ENCODE results near the gene ZFAND4.

The ZFAND4 gene

DNA sequence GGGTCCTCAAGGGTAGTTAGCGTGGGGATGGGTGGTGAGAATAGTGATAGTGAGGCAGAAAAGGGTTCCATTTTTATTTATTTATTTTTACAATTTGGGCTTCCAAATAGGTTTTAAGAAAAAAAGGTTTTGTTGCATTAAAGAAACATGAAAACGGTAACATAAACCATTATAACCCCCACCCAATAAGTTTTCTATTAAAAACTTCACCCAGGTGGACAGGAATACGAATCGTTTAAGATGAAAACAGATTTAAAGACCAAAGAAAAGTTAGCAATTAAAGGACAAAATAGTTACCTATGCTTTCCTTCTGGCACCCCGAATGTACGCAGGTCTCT is 78.7 kb downstream of the ZFAND4 start:
- Histone ChIP-seq H3K4me3 (IDR thresholded peaks at IDR 0.05; ENCODE audit: insufficient read depth, low read depth, low read length) (no peak overlapping the region), H3K27ac (no peak overlapping the region), H4K20me1 (ENCODE audit: insufficient read depth) (no peaks in the 10 kb centered on the region), H3K9ac (peak overlapping the region; percentile 41; the same call in 1 of the 2 replicates), H3K36me3 (ENCODE audit: insufficient read depth) (no peaks in the 10 kb centered on the region), H3K4me1 (ENCODE audit: low read depth, poor library complexity, severe bottlenecking) (peaks cover 16% of the 10 kb centered on the region), H3K4me2 (peak overlapping the region; percentile 75), H3K27me3 (ENCODE audit: insufficient read depth, low read depth) (no peaks in the 10 kb centered on the region), H2AFZ (ENCODE audit: low read depth) (peak overlapping the region; percentile 61), H3K79me2 (ENCODE audit: insufficient read depth, low read depth) (peaks cover 12% of the 10 kb centered on the region)
- TF ChIP-seq, protein P1, sequence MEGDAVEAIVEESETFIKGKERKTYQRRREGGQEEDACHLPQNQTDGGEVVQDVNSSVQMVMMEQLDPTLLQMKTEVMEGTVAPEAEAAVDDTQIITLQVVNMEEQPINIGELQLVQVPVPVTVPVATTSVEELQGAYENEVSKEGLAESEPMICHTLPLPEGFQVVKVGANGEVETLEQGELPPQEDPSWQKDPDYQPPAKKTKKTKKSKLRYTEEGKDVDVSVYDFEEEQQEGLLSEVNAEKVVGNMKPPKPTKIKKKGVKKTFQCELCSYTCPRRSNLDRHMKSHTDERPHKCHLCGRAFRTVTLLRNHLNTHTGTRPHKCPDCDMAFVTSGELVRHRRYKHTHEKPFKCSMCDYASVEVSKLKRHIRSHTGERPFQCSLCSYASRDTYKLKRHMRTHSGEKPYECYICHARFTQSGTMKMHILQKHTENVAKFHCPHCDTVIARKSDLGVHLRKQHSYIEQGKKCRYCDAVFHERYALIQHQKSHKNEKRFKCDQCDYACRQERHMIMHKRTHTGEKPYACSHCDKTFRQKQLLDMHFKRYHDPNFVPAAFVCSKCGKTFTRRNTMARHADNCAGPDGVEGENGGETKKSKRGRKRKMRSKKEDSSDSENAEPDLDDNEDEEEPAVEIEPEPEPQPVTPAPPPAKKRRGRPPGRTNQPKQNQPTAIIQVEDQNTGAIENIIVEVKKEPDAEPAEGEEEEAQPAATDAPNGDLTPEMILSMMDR (conservative IDR thresholded peaks at IDR 0.05; ENCODE audit: low read depth, low read length) = no peak

DNA sequence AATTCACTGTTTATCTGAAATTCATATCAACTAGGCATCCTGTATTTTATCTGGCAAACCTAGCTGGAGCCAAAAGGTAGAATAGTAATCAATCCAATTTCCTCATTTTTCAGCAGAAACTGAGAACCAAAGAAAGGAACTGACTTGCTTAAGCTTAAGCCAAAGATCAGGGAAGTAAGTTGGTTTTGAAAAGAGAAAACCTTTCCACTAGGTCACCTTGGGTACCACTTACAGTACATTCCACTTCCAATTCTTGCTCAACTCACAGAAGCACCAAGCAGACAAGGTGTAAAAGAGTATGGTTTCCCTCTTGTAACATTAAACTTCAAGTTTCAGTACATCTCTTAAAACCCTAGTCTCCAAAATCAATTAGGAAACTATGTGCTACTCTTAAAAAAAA is 79.6 kb downstream of the ZFAND4 start:
- no peaks in the 10 kb centered on the region for H3K27me3 ChIP-seq (ENCODE audit: insufficient read depth, low read depth)
- H3K79me2 ChIP-seq (ENCODE audit: insufficient read depth, low read depth) = peaks cover 12% of the 10 kb centered on the region
- no peaks in the 10 kb centered on the region for H3K36me3 ChIP-seq (ENCODE audit: insufficient read depth)
- H3K4me3 ChIP-seq (IDR thresholded peaks at IDR 0.05; ENCODE audit: insufficient read depth, low read depth, low read length) = no peak overlapping the region
- H2AFZ ChIP-seq (ENCODE audit: low read depth) = no peak overlapping the region
- no peak overlapping the region for H3K27ac ChIP-seq
- H4K20me1 ChIP-seq (ENCODE audit: insufficient read depth) = no peaks in the 10 kb centered on the region
- TF ChIP-seq, protein P1 (conservative IDR thresholded peaks at IDR 0.05; ENCODE audit: low read depth, low read length) = no peak
- peaks cover 16% of the 10 kb centered on the region for H3K4me1 ChIP-seq (ENCODE audit: low read depth, poor library complexity, severe bottlenecking)
- no peak overlapping the region for H3K9ac ChIP-seq
- peak overlapping the region; percentile 75; the same call in 1 of the 2 replicates for H3K4me2 ChIP-seq

DNA sequence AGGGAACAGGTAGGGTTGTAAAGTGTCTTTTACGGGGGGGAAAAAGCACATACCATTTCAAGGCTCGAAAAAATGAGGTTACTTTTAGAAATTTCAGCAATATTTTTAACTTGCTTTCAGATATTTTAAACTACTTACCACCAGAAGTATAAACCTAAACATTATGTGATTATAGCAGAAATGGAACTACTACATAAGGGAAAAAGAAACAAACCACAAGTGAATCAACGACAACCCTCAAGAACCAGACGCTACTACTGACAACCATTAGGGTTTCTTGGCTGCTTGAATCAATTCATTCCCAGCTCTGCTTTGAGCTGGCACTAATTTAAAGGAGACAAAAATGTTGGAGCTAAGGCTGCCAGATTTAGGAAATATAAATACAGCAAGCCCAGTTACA is 80.1 kb downstream of the ZFAND4 start:
- no peak overlapping the region for H2AFZ ChIP-seq (ENCODE audit: low read depth)
- H3K27me3 ChIP-seq (ENCODE audit: insufficient read depth, low read depth) = no peaks in the 10 kb centered on the region
- H3K36me3 ChIP-seq (ENCODE audit: insufficient read depth) = no peaks in the 10 kb centered on the region
- no peak overlapping the region for H3K4me3 ChIP-seq (IDR thresholded peaks at IDR 0.05; ENCODE audit: insufficient read depth, low read depth, low read length)
- no peak overlapping the region for H3K9ac ChIP-seq
- peaks cover 16% of the 10 kb centered on the region for H3K4me1 ChIP-seq (ENCODE audit: low read depth, poor library complexity, severe bottlenecking)
- peaks cover 12% of the 10 kb centered on the region for H3K79me2 ChIP-seq (ENCODE audit: insufficient read depth, low read depth)
- TF ChIP-seq, protein P1 (conservative IDR thresholded peaks at IDR 0.05; ENCODE audit: low read depth, low read length) = no peak
- H4K20me1 ChIP-seq (ENCODE audit: insufficient read depth) = no peaks in the 10 kb centered on the region
- no peak overlapping the region for H3K4me2 ChIP-seq
- no peak overlapping the region for H3K27ac ChIP-seq

DNA sequence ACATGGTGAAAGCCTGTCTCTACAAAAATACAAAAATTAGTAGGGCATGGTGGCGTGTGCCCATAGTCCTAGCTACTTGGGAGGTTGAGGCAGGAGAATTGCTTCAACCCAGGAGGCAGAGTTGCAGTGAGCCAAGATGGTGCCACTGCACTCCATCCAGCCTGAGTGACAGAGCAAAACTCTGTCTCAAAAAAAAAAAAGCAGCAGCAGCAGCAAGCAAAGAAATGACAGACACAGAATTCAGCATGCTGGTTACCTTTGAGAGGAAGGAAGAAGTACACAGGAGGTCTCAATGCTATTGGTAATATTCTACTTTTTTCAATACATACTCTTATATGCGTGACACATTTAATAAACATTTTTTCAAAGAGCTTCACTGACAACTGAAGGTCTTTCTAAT is 81.3 kb downstream of the ZFAND4 start:
- TF ChIP-seq, protein P1 (conservative IDR thresholded peaks at IDR 0.05; ENCODE audit: low read depth, low read length) = no peak
- Histone ChIP-seq H3K27me3 (ENCODE audit: insufficient read depth, low read depth) (no peaks in the 10 kb centered on the region), H3K4me1 (ENCODE audit: low read depth, poor library complexity, severe bottlenecking) (peaks cover 16% of the 10 kb centered on the region), H3K9ac (no peak overlapping the region), H3K4me2 (no peak overlapping the region), H3K27ac (no peak overlapping the region), H3K4me3 (IDR thresholded peaks at IDR 0.05; ENCODE audit: insufficient read depth, low read depth, low read length) (no peak overlapping the region), H4K20me1 (ENCODE audit: insufficient read depth) (no peaks in the 10 kb centered on the region), H3K36me3 (ENCODE audit: insufficient read depth) (no peaks in the 10 kb centered on the region), H2AFZ (ENCODE audit: low read depth) (no peak overlapping the region), H3K79me2 (ENCODE audit: insufficient read depth, low read depth) (peaks cover 12% of the 10 kb centered on the region)

All from KMS-11 (cell line).